Mesendoderm (in vitro differentiated cells): ENCODE results near the gene PDE11A. TPM values are rescaled to one million over a fixed set of nuclear protein-coding genes. Genes with fewer than 3 reads are reported as not detected.

Experiments
- DNase-seq: peaks from one replicate; pipeline ENCODE4 v3.0.0; 2013
- H2AK5ac ChIP-seq: 2 replicates; pipeline ENCODE4 v1.6.1; 2013; ENCODE audit warnings: low read length, inconsistent platforms
- H2BK120ac ChIP-seq: 2 replicates; pipeline ENCODE4 v1.6.1; 2013; ENCODE audit warnings: low read depth, mild to moderate bottlenecking, low read length, moderate library complexity, mixed read lengths
- H2BK15ac ChIP-seq: replicated peaks from 2 replicates; pipeline ENCODE4 v1.6.1; 2013; ENCODE audit warnings: low read depth, mild to moderate bottlenecking, moderate library complexity
- H2BK5ac ChIP-seq: 2 replicates; pipeline ENCODE4 v1.6.1; 2013; ENCODE audit warnings: low read length, inconsistent platforms
- H3K18ac ChIP-seq: 2 replicates; pipeline ENCODE4 v1.6.1; 2013; ENCODE audit warnings: mild to moderate bottlenecking, low read length, mixed read lengths
- H3K23ac ChIP-seq: one replicate; pipeline ENCODE4 v1.6.1; 2013; ENCODE audit warnings: low read length
- H3K27ac ChIP-seq: 2 replicates; pipeline ENCODE4 v1.5.1; 2013; ENCODE audit warnings: low read depth, mild to moderate bottlenecking, inconsistent platforms, low read length, moderate library complexity
- H3K27me3 ChIP-seq: 2 replicates; pipeline ENCODE4 v1.6.1; 2013; ENCODE audit warnings: low read length, control low read depth, mild to moderate bottlenecking, inconsistent platforms; ENCODE audit not compliant: insufficient read depth, poor library complexity
- H3K36me3 ChIP-seq: 2 replicates; pipeline ENCODE4 v1.6.1; 2013; ENCODE audit warnings: low read length, inconsistent platforms; ENCODE audit not compliant: control insufficient read depth, insufficient read depth
- H3K4ac ChIP-seq: one replicate; pipeline ENCODE4 v1.6.1; 2013; ENCODE audit warnings: low read depth, mild to moderate bottlenecking, low read length, moderate library complexity
- H3K4me1 ChIP-seq: 2 replicates; pipeline ENCODE4 v1.6.1; 2013; ENCODE audit warnings: low read depth, low read length, inconsistent platforms; ENCODE audit not compliant: control insufficient read depth
- H3K4me2 ChIP-seq: 2 replicates; pipeline ENCODE4 v1.6.1; 2013; ENCODE audit warnings: low read length
- H3K4me3 ChIP-seq: 2 replicates; pipeline ENCODE4 v1.5.1; 2013; ENCODE audit warnings: mild to moderate bottlenecking, low read length
- H3K56ac ChIP-seq: one replicate; pipeline ENCODE4 v1.6.1; 2013; ENCODE audit warnings: low read length
- H3K79me1 ChIP-seq: 2 replicates; pipeline ENCODE4 v1.6.1; 2013; ENCODE audit warnings: low read length, inconsistent platforms
- H3K79me2 ChIP-seq: 2 replicates; pipeline ENCODE4 v1.6.1; 2013; ENCODE audit warnings: mild to moderate bottlenecking, low read length; ENCODE audit not compliant: control insufficient read depth, insufficient read depth
- H3K9ac ChIP-seq: 2 replicates; pipeline ENCODE4 v1.6.1; 2013; ENCODE audit warnings: low read length, inconsistent platforms
- H4K5ac ChIP-seq: one replicate; pipeline ENCODE4 v1.6.1; 2013; ENCODE audit warnings: low read length
- H4K8ac ChIP-seq: one replicate; pipeline ENCODE4 v1.6.1; 2013; ENCODE audit warnings: low read depth, mild to moderate bottlenecking, control low read depth, low read length, moderate library complexity
- WGBS: extraction: QIAGEN DNeasy Blood & Tissue Kit; methylation state at CpG from one replicate; pipeline ENCODE4 v1.1.7; 2013; ENCODE audit warnings: low lambda C conversion rate, missing lambda C conversion rate; ENCODE audit not compliant: insufficient coverage; ENCODE audit errors: extremely low coverage; 5-methylcytosine and 5-hydroxymethylcytosine counted together
- polyA plus RNA-seq, 2 experiments: library from polyadenylated mRNA; stranded (reverse); fragments of 200-250 nt; gene quantifications; one replicate each; pipeline ENCODE4 v1.2.3, GENCODE V29; 2013

PDE11A gene
- 0.03 TPM for polyA plus RNA-seq (2013, experiment 1 of 2)
- 0.01 TPM for polyA plus RNA-seq (2013, experiment 2 of 2)

DNA sequence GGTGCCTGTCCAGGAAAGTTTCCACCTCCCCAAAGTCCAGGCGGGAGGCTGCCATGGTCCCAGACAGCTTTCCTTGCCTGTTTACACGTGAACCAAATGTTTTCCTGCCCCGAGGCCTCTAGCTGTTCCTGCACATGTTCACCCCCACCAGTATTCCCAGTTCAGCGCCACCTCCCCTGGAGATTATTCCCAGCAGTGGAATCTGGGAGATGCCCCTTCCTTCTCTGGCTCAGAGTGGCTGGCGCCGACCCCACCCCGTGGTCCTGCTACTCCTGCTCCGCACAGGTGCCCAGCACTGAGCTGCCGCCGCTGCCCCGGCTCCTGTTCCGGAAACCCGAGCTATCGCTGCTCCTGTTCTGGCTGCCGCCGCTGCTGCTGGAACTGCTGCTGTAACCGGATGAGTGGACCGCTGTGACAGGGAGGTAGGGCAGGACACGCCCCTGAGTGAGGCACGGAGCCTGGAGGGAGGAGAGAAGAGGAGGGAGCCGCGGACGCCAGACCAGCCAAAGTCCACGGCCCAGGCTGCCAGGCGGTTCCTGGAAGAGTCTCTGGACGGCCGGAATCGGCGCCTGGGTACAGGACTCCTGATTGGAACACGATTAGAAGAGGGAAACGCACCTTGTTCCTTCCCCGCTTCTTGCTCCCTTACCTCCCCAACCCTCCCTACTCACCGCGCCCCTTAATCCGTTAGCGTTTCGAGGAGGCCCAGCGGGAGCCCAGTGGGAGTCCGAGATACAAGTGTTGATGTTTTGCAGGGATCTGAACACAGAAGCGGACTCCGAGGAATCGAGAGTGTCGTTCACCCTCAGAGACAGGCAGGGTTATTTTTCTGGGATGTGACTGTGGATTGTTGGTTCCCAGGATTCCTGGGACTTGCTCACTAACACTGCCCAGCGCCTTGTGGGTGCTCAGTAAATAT, at the start of gene PDE11A:
TSS of gene PDE11A (minus strand) at position 395 of the 919 bp plus-strand sequence. CDS start at position 55, 340 bp downstream.
- Histone ChIP-seq H3K4ac (no peak within 1 kb of the TSS), H3K4me3 (peak within 1 kb of the TSS; percentile 39), H3K79me1 (no peaks in the 10 kb centered on the region), H3K4me2 (peak within 1 kb of the TSS; percentile 58), H4K5ac (no peak within 1 kb of the TSS), H3K9ac (peak within 1 kb of the TSS; percentile 59), H3K18ac (no peak within 1 kb of the TSS), H3K56ac (peak within 1 kb of the TSS; percentile 75), H2BK120ac (no peak within 1 kb of the TSS), H3K36me3 (no peaks in the 10 kb centered on the region), H4K8ac (no peak within 1 kb of the TSS), H3K27ac (no peak within 1 kb of the TSS), H3K4me1 (no peaks in the 10 kb centered on the region), H3K23ac (no peak within 1 kb of the TSS), H2AK5ac (no peak within 1 kb of the TSS), H2BK5ac (no peak within 1 kb of the TSS), H2BK15ac (no peak within 1 kb of the TSS), H3K27me3 (no peaks in the 10 kb centered on the region), H3K79me2 (no peaks in the 10 kb centered on the region)
- DNase-seq: peak; percentile 95
- WGBS: no CpG with 5 or more reads among the region's 44 CpGs

GRCh38 chr2:178119179-178119922, 46.8 kb upstream of the PDE11A start:
- Histone ChIP-seq H2BK5ac (no peak overlapping the region), H3K4ac (no peak overlapping the region), H2BK15ac (no peak overlapping the region), H3K9ac (no peak overlapping the region), H3K27ac (no peak overlapping the region), H4K8ac (no peak overlapping the region), H3K56ac (no peak overlapping the region), H2AK5ac (no peak overlapping the region), H3K27me3 (no peaks in the 10 kb centered on the region), H3K4me3 (no peak overlapping the region), H3K23ac (no peak overlapping the region), H3K4me1 (no peaks in the 10 kb centered on the region), H3K79me1 (no peaks in the 10 kb centered on the region), H3K36me3 (no peaks in the 10 kb centered on the region), H2BK120ac (no peak overlapping the region), H3K4me2 (no peak overlapping the region), H3K79me2 (no peaks in the 10 kb centered on the region), H3K18ac (no peak overlapping the region), H4K5ac (no peak overlapping the region)
- WGBS: no CpG with 5 or more reads among the region's 3 CpGs
- DNase-seq: no peak

- WGBS: no CpG with 5 or more reads among the region's 1 CpG
- H3K27ac ChIP-seq: no peak overlapping the region
- H2BK5ac ChIP-seq: no peak overlapping the region
- H4K5ac ChIP-seq: no peak overlapping the region
- H3K4me3 ChIP-seq: no peak overlapping the region
- no peak overlapping the region for H3K9ac ChIP-seq
- H3K27me3 ChIP-seq: no peaks in the 10 kb centered on the region
- H2BK120ac ChIP-seq: no peak overlapping the region
- H3K56ac ChIP-seq: no peak overlapping the region
- H2BK15ac ChIP-seq: no peak overlapping the region
- no peaks in the 10 kb centered on the region for H3K36me3 ChIP-seq
- H3K18ac ChIP-seq: no peak overlapping the region
- no peak overlapping the region for H3K4ac ChIP-seq
- DNase-seq: no peak
- peaks cover 2% of the 10 kb centered on the region for H3K79me1 ChIP-seq
- H3K23ac ChIP-seq: no peak overlapping the region
- H4K8ac ChIP-seq: no peak overlapping the region
- no peak overlapping the region for H3K4me2 ChIP-seq
- H2AK5ac ChIP-seq: no peak overlapping the region
- no peaks in the 10 kb centered on the region for H3K79me2 ChIP-seq
- no peaks in the 10 kb centered on the region for H3K4me1 ChIP-seq
These were observed 45.1 kb upstream of the PDE11A start for GRCh38 chr2:178117725-178118124.

DNA sequence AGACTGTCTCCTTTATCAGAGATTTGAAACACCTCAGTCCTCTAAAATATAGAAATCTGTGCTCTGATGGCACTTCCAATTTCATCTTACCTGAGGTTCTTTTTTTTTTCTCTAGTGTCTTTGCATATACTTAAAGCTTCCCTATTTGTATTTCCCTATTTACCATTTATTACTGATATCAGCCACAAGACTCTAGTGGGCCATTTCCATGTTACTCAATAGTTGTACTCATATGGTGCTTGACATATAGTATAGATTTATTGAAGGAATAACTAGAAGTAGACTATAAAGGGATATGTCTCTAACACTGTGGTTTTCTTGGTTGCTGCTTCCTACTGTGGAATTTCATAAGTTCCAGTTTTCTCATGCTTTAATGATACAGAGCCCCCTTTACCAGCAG, 42.7 kb upstream of the PDE11A start:
- Histone ChIP-seq H3K79me2 (no peaks in the 10 kb centered on the region), H3K27ac (no peak overlapping the region), H3K27me3 (no peaks in the 10 kb centered on the region), H4K5ac (no peak overlapping the region), H3K4me3 (no peak overlapping the region), H2BK120ac (no peak overlapping the region), H3K23ac (no peak overlapping the region), H3K4ac (no peak overlapping the region), H3K18ac (no peak overlapping the region), H2BK15ac (no peak overlapping the region), H3K4me2 (no peak overlapping the region), H3K9ac (no peak overlapping the region), H3K36me3 (no peaks in the 10 kb centered on the region), H3K4me1 (no peaks in the 10 kb centered on the region), H4K8ac (no peak overlapping the region), H3K56ac (no peak overlapping the region), H2BK5ac (no peak overlapping the region), H3K79me1 (peaks cover 2% of the 10 kb centered on the region), H2AK5ac (no peak overlapping the region)
- no peak for DNase-seq

DNA sequence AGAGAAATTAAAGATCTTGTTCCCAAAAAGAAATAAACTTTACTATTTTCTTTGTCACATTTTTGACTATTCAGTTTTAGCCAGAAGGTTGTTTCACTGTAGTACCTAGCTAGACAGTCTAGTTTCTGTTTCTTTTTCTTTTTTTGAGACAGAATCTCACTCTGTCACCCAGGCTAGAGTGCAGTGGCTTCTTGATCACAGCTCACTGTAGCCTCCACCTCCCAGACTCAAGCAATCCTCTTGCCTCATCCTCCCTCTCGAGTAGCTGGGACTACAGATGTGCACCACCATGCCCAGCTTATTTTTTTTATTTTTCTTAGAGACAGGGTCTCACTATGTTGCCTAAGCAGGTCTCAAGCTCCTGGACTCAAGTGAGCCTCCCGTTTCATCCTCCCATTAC, 41.9 kb upstream of the PDE11A start:
- Histone ChIP-seq H2BK120ac (no peak overlapping the region), H3K4me1 (no peaks in the 10 kb centered on the region), H3K4me2 (no peak overlapping the region), H3K4me3 (no peak overlapping the region), H3K9ac (no peak overlapping the region), H4K5ac (no peak overlapping the region), H3K27me3 (no peaks in the 10 kb centered on the region), H3K56ac (no peak overlapping the region), H2BK15ac (no peak overlapping the region), H3K18ac (no peak overlapping the region), H3K23ac (no peak overlapping the region), H3K27ac (no peak overlapping the region), H2AK5ac (no peak overlapping the region), H2BK5ac (no peak overlapping the region), H3K79me1 (peaks cover 2% of the 10 kb centered on the region), H3K79me2 (no peaks in the 10 kb centered on the region), H4K8ac (no peak overlapping the region), H3K36me3 (no peaks in the 10 kb centered on the region), H3K4ac (no peak overlapping the region)
- WGBS: no CpG with 5 or more reads among the region's 2 CpGs
- no peak for DNase-seq
